Measurements from ENCODE around the gene SKI. TPM values are rescaled to one million over a fixed set of nuclear protein-coding genes. Genes with fewer than 3 reads are reported as not detected.

Gene SKI
- total and polyA plus RNA-seq, 9 of the 15 experiments (the other 6 are each of a cell fraction or from before 2014, with no cell fraction given), result 0.10 to 60.5 (median 4.6) TPM

- peak overlapping the region in 1 of 2 experiments; percentile 86; a peak in 2 of 4 replicates for H3K9ac ChIP-seq (ENCODE audit: insufficient read depth in 1 of 2, low read depth in 2 of 2, low read length in 2 of 2)
- in situ Hi-C loops (cut with MboI) (no loop called here), intact Hi-C loops (cut with micrococcal nuclease) (no loop called here)
- no peak for FAIRE-seq
- no peak overlapping the region for H2AFZ ChIP-seq (ENCODE audit: low read depth, low read length)
- peak in 3 of 4 experiments; percentile 55 to 60 (median 55) for DNase-seq (ENCODE audit: extremely low read depth in 1 of 4, low spot score in 3 of 4)
- ChIA-PET CTCF (ENCODE audit: low intra/inter-chr PET ratio) (no interaction called here), POLR2A (interaction anchor here (0.7 kb wide), 1 partner anchor 12 kb away, joined by 3 read pairs; no protein-coding TSS in a partner anchor)
- WGBS (ENCODE audit: insufficient coverage, low coverage, missing lambda C conversion rate), result 48% methylated on average over 23 of the region's 23 CpGs
- H3K79me2 ChIP-seq (ENCODE audit: control insufficient read depth, insufficient read depth, low read length), result peaks cover 97% of the 10 kb centered on the region
- H3K36me3 ChIP-seq (ENCODE audit: control insufficient read depth, insufficient read depth, low read length), result peaks cover 5% of the 10 kb centered on the region; the same call in 1 of the 3 replicates
- no TSS peak for BruUV-seq (replicated peaks)
- ATAC-seq, result peak; percentile 52
- no peak overlapping the region for H3K27ac ChIP-seq (ENCODE audit: extremely low read depth, low read depth, low read length)
- H3K4me3 ChIP-seq, result no peak overlapping the region
- H4K20me1 ChIP-seq (replicated peaks; ENCODE audit: control insufficient read depth, insufficient read depth, low read length), result peaks cover 53% of the 10 kb centered on the region
- H3K9me3 ChIP-seq (replicated peaks; ENCODE audit: control insufficient read depth, insufficient read depth, low read depth, low read length), result no peaks in the 10 kb centered on the region
- H3K27me3 ChIP-seq (ENCODE audit: control insufficient read depth in 2 of 2, insufficient read depth in 2 of 2, low read length in 2 of 2), result no peaks in the 10 kb centered on the region
- peaks cover 17% of the 10 kb centered on the region for H3K9me1 ChIP-seq (ENCODE audit: control insufficient read depth, insufficient read depth, low read length)
- no peak overlapping the region for H3K4me2 ChIP-seq (ENCODE audit: insufficient read depth, low read length)
- peaks cover 27 to 87% of the 10 kb centered on the region in 2 experiments for H3K4me1 ChIP-seq (replicated peaks in 1 of 2; ENCODE audit: control insufficient read depth in 2 of 2, insufficient read depth in 2 of 2, low read length in 2 of 2)
- no peak for TF ChIP-seq ZNF274 (IDR thresholded peaks at IDR 0.05; ENCODE audit: borderline replicate concordance, low read depth, low read length)
- TF ChIP-seq CREB3 (tag; conservative IDR thresholded peaks at IDR 0.05; ENCODE audit: low read depth), result no peak
- peak; percentile 17; the same call in 1 of the 2 replicates for TF ChIP-seq TFAP4 (CRISPR knock-in tag; IDR thresholded peaks at IDR 0.05; ENCODE audit: borderline replicate concordance)
- TF ChIP-seq KLF13 (tag; IDR thresholded peaks at IDR 0.05; ENCODE audit: borderline replicate concordance, low read depth), result no peak
- TF ChIP-seq KDM1A (IDR thresholded peaks at IDR 0.05), result peak in 1 of 2 experiments; percentile 53; a peak in 3 of 4 replicates
- peak; percentile 75; the same call in 1 of the 2 replicates for TF ChIP-seq PHF21A (IDR thresholded peaks at IDR 0.05; ENCODE audit: borderline replicate concordance, low read depth)
- peak; percentile 66 for TF ChIP-seq CXXC5 (CRISPR knock-in tag; IDR thresholded peaks at IDR 0.05)
- TF ChIP-seq NR2C2 (CRISPR knock-in tag; IDR thresholded peaks at IDR 0.05), result no peak
- peak; percentile 62 for TF ChIP-seq NR2C2 (tag; IDR thresholded peaks at IDR 0.05)
- TF ChIP-seq ZBTB7A (IDR thresholded peaks at IDR 0.05; ENCODE audit: borderline replicate concordance, control insufficient read depth, low read depth, low read length), result 0 out of 2 replicates have a peak, but pooled peaks have one; percentile 34
- TF ChIP-seq ZNF511 (CRISPR knock-in tag; IDR thresholded peaks at IDR 0.05), result no peak
- 0 out of 2 replicates have a peak, but pooled peaks have one; percentile 5 for TF ChIP-seq ZBTB33 (CRISPR knock-in tag; IDR thresholded peaks at IDR 0.05)
- no peak for TF ChIP-seq ZNF436 (CRISPR knock-in tag; IDR thresholded peaks at IDR 0.05)
- TF ChIP-seq NR2C1 (IDR thresholded peaks at IDR 0.05), result no peak
- 0 out of 2 replicates have a peak, but pooled peaks have one; percentile 30 for TF ChIP-seq NR2C1 (tag; IDR thresholded peaks at IDR 0.05)
- peak; percentile 46 for TF ChIP-seq CEBPG (CRISPR knock-in tag; IDR thresholded peaks at IDR 0.05)
- no peak for TF ChIP-seq CEBPG (tag; conservative IDR thresholded peaks at IDR 0.05 in 1 of 2, IDR thresholded peaks at IDR 0.05 in 1 of 2)
These were observed 43.9 kb downstream of the SKI start for GRCh38 chr1:2271841-2272655.

All from K562 (cell line).